Panc1 (cell line): ENCODE results near the gene SCP2. TPM values are rescaled to one million over a fixed set of nuclear protein-coding genes. Genes with fewer than 3 reads are reported as not detected.

Experiments used
- ATAC-seq: fragments of 200-7000 bp; cut with Tn5 transposase; 2 replicates; pipeline ENCODE4 v1.9.1; 2020; ENCODE audit warnings: mild to moderate bottlenecking, moderate library complexity
- BruUV-seq: library from RNA; stranded (reverse); fragments of 400-500 nt; replicated peaks from 2 replicates; lab custom pipeline; 2021; lab: Mats Ljungman, UMichigan
- CTCF ChIA-PET: fragments of 300-600 bp; sonication (Branson Sonifier 250); formaldehyde crosslinking; loops from one replicate; lab custom pipeline; 2022; ENCODE audit warnings: antibody characterized with exemption; lab: Charles Lee
- POLR2A ChIA-PET: fragments of 300-600 bp; sonication (Branson Sonifier 250); formaldehyde crosslinking; loops from one replicate; lab custom pipeline; 2022; ENCODE audit warnings: antibody characterized with exemption; lab: Charles Lee
- DNase-seq: peaks from one replicate; pipeline ENCODE4 v3.0.0-alpha.2; 2010; ENCODE audit warnings: low read depth, low spot score
- H3K27ac ChIP-seq: 2 replicates; pipeline ENCODE4 v1.5.1; 2011; ENCODE audit warnings: mild to moderate bottlenecking, low read length, inconsistent platforms
- H3K27me3 ChIP-seq: fragments of 200-500 bp; sonication (Bioruptor generic); 2 replicates; pipeline ENCODE4 v1.6.0; 2014; ENCODE audit warnings: low read length, inconsistent platforms; ENCODE audit not compliant: control insufficient read depth, insufficient read depth
- H3K36me3 ChIP-seq: fragments of 200-500 bp; sonication (Bioruptor generic); 2 replicates; pipeline ENCODE4 v1.5.1; 2014; ENCODE audit warnings: inconsistent platforms, mild to moderate bottlenecking, low read length, moderate library complexity; ENCODE audit not compliant: control insufficient read depth, insufficient read depth
- H3K4me1 ChIP-seq: 2 replicates; pipeline ENCODE4 v1.5.1; 2011; ENCODE audit warnings: inconsistent platforms, mild to moderate bottlenecking, low read length, moderate library complexity; ENCODE audit not compliant: control insufficient read depth, insufficient read depth
- H3K4me3 ChIP-seq, 2 experiments: 2 replicates each; pipeline ENCODE4 v1.5.1; 2011 to 2012; ENCODE audit warnings: low read depth in 2 of 2, low read length in 2 of 2, mild to moderate bottlenecking in 2 of 2, inconsistent platforms in 1 of 2, moderate library complexity in 1 of 2
- H3K9me3 ChIP-seq: fragments of 200-500 bp; sonication (Bioruptor generic); 2 replicates; pipeline ENCODE4 v1.5.1; 2014; ENCODE audit warnings: low read depth, mild to moderate bottlenecking, inconsistent platforms, low read length, moderate library complexity; ENCODE audit not compliant: control insufficient read depth, insufficient read depth
- POLR2AphosphoS5 ChIP-seq: IDR thresholded peaks from 2 replicates; pipeline ENCODE4 v1.6.1; 2012; ENCODE audit warnings: mild to moderate bottlenecking, low read depth, low read length, moderate library complexity
- SIN3A ChIP-seq: IDR thresholded peaks from 2 replicates; pipeline ENCODE4 v1.6.1; 2012; ENCODE audit warnings: low read depth, mild to moderate bottlenecking, low read length, moderate library complexity, borderline replicate concordance; ENCODE audit not compliant: insufficient read depth
- TCF7L2 ChIP-seq: IDR thresholded peaks from 2 replicates; pipeline ENCODE4 v1.6.1; 2011; ENCODE audit warnings: mild to moderate bottlenecking, low read depth, low read length, inconsistent platforms
- in situ Hi-C: cut with HindIII; loops from 2 replicates; pipeline ENCODE4 v1.10.0; 2016; ENCODE audit warnings: low sequenced_read_pairs, low pct_unique_long_range_greater_than_20kb
- intact Hi-C: fragments of 100-400 bp; cut with micrococcal nuclease; formaldehyde crosslinking; loops from one replicate; pipeline ENCODE4 v1.10.0; 2022; ENCODE audit not compliant: unreplicated experiment
- total RNA-seq: library from RNA; stranded (reverse); gene quantifications from one replicate; pipeline ENCODE4 v1.2.1, GENCODE V29; 2021; ENCODE audit not compliant: unreplicated experiment
- TF ChIP-seq, protein P1 (sequence below), 2 experiments: IDR thresholded peaks; 2 replicates each; pipeline ENCODE4 v1.6.1; 2011 to 2012; ENCODE audit warnings: low read depth in 2 of 2, control low read depth in 1 of 2, low read length in 1 of 2, mild to moderate bottlenecking in 1 of 2, moderate library complexity in 1 of 2; ENCODE audit not compliant: insufficient read depth in 1 of 2
- TF ChIP-seq, protein P2 (sequence below): fragments of 450-650 bp; IDR thresholded peaks from 2 replicates; pipeline ENCODE4 v1.5.1; 2017; ENCODE audit warnings: mild to moderate bottlenecking

The SCP2 gene
- total RNA-seq, 1 experiment from 2014 or later: 88.7 TPM

DNA sequence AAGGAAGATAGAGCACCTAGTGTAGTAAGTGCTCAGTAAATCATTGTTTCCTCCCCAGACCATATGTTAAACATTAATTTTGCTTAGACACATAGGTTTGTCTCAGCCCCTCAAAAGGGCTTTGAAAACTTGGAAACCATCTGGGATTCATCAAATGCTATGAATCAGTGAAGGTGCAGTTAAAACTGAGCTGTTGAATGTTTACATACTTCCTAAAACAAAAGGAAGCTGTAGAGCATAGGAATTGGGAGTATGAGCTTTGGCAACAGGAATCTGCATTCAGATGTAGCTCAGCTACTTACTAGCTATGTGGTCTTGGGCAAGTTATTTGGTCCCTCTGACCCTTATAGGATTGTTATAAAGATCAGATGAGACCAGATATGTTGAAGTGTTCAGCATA lies 116.2 kb downstream of the SCP2 start:
- in situ Hi-C loops: no loop called here
- no peak overlapping the region for H3K27ac ChIP-seq
- ATAC-seq (no peak), DNase-seq (no peak)
- intact Hi-C loops: loop anchor here (10.0 kb wide), 1 partner anchor 132 kb away; no protein-coding TSS in a partner anchor
- TF ChIP-seq, protein P1, sequence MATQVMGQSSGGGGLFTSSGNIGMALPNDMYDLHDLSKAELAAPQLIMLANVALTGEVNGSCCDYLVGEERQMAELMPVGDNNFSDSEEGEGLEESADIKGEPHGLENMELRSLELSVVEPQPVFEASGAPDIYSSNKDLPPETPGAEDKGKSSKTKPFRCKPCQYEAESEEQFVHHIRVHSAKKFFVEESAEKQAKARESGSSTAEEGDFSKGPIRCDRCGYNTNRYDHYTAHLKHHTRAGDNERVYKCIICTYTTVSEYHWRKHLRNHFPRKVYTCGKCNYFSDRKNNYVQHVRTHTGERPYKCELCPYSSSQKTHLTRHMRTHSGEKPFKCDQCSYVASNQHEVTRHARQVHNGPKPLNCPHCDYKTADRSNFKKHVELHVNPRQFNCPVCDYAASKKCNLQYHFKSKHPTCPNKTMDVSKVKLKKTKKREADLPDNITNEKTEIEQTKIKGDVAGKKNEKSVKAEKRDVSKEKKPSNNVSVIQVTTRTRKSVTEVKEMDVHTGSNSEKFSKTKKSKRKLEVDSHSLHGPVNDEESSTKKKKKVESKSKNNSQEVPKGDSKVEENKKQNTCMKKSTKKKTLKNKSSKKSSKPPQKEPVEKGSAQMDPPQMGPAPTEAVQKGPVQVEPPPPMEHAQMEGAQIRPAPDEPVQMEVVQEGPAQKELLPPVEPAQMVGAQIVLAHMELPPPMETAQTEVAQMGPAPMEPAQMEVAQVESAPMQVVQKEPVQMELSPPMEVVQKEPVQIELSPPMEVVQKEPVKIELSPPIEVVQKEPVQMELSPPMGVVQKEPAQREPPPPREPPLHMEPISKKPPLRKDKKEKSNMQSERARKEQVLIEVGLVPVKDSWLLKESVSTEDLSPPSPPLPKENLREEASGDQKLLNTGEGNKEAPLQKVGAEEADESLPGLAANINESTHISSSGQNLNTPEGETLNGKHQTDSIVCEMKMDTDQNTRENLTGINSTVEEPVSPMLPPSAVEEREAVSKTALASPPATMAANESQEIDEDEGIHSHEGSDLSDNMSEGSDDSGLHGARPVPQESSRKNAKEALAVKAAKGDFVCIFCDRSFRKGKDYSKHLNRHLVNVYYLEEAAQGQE (IDR thresholded peaks at IDR 0.05; ENCODE audit: insufficient read depth in 1 of 2, low read depth in 2 of 2, low read length in 1 of 2): no peak
- TF ChIP-seq, protein P2, sequence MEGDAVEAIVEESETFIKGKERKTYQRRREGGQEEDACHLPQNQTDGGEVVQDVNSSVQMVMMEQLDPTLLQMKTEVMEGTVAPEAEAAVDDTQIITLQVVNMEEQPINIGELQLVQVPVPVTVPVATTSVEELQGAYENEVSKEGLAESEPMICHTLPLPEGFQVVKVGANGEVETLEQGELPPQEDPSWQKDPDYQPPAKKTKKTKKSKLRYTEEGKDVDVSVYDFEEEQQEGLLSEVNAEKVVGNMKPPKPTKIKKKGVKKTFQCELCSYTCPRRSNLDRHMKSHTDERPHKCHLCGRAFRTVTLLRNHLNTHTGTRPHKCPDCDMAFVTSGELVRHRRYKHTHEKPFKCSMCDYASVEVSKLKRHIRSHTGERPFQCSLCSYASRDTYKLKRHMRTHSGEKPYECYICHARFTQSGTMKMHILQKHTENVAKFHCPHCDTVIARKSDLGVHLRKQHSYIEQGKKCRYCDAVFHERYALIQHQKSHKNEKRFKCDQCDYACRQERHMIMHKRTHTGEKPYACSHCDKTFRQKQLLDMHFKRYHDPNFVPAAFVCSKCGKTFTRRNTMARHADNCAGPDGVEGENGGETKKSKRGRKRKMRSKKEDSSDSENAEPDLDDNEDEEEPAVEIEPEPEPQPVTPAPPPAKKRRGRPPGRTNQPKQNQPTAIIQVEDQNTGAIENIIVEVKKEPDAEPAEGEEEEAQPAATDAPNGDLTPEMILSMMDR: no peak
- TF ChIP-seq POLR2AphosphoS5 (no peak), TCF7L2 (no peak), SIN3A (no peak)
- BruUV-seq: no TSS peak
- no peaks in the 10 kb centered on the region for H3K27me3 ChIP-seq
- no peaks in the 10 kb centered on the region for H3K36me3 ChIP-seq
- ChIA-PET CTCF (no interaction called here), POLR2A (no interaction called here)
- H3K9me3 ChIP-seq: no peaks in the 10 kb centered on the region
- no peak overlapping the region for H3K4me3 ChIP-seq
- peaks cover 15% of the 10 kb centered on the region for H3K4me1 ChIP-seq

DNA sequence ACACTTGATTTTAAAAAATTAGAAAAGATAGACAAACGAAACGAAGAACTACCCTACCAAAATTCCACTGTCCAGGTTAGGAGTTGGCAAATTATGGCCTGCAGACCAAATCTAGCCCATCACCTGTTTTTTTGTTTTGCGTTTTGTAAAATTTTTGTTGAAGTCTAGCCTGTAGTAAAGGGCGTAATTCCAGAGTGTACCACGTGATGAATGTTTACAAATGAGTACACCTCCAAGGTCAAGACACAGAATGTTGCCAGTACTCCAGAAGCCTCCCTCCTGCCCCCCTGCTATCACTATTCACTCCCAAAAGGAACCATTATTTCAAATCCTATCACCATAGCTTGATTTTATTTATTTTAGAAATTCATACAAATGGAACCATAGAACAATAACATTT lies 117.8 kb downstream of the SCP2 start:
- DNase-seq: no peak
- no peak overlapping the region for H3K4me3 ChIP-seq
- CTCF ChIA-PET: no interaction called here
- H3K27ac ChIP-seq: no peak overlapping the region
- ATAC-seq: no peak
- intact Hi-C loops (loop anchor here (10.0 kb wide), 1 partner anchor 130 kb away; no protein-coding TSS in a partner anchor), in situ Hi-C loops (no loop called here)
- no peaks in the 10 kb centered on the region for H3K9me3 ChIP-seq
- no TSS peak for BruUV-seq
- no peaks in the 10 kb centered on the region for H3K27me3 ChIP-seq
- TF ChIP-seq, protein P2: no peak
- TF ChIP-seq SIN3A: no peak
- no peak for TF ChIP-seq TCF7L2
- TF ChIP-seq, protein P1 (IDR thresholded peaks at IDR 0.05; ENCODE audit: insufficient read depth in 1 of 2, low read depth in 2 of 2, low read length in 1 of 2): no peak
- no peak for TF ChIP-seq POLR2AphosphoS5
- no peaks in the 10 kb centered on the region for H3K36me3 ChIP-seq
- POLR2A ChIA-PET: no interaction called here
- H3K4me1 ChIP-seq: peaks cover 17% of the 10 kb centered on the region
